ENCODE data around the gene CRADD.

- TF ChIP-seq EZH2 (IDR thresholded peaks at IDR 0.05): no peak
- no peak for TF ChIP-seq POLR2AphosphoS5 (IDR thresholded peaks at IDR 0.05; ENCODE audit: borderline replicate concordance, low read depth, low read length)
- no peak for TF ChIP-seq FOXP2 (optimal IDR thresholded peaks at IDR 0.05; ENCODE audit: control extremely low read depth, extremely low read length, insufficient read depth)
Measured at GRCh38 chr12:93888964-93889363, 211.8 kb downstream of the CRADD start.
